ENCODE data around the gene MAGEA2B. TPM values are rescaled to one million over a fixed set of nuclear protein-coding genes. Genes with fewer than 3 reads are reported as not detected.
"Not testable (repeated sequence)": the region's sequence is repeated elsewhere in the genome, so short reads cannot be mapped to it uniquely, and the experiment has no call there.

MAGEA2B gene
- total RNA-seq, 2 experiments from 2014 or later, result not detected

DNA sequence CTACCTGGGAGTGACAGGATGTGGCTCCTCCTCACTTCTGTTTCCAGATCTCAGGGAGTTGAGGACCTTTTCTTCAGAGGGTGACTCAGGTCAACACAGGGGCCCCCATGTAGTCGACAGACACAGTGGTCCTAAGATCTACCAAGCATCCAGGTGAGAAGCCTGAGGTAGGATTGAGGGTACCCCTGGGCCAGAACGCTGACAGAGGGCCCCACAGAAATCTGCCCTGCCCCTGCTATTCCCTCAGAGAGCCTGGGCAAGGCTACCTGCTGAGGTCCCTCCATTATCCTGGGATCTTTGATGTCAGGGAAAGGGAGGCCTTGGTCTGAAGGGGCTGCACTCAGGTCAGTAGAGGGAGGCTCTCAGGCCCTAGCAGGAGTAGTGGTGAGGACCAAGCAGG is 20.7 kb downstream of the MAGEA2B start:
- Mint-ChIP-seq H3K36me3 (ENCODE audit: low read depth) (no peaks in the 10 kb centered on the region), H3K9me3 (no peaks in the 10 kb centered on the region), H3K27ac (no peak overlapping the region), H3K4me1 (peaks cover 2% of the 10 kb centered on the region), H3K4me3 (no peak overlapping the region), H3K27me3 (peaks cover 2% of the 10 kb centered on the region)
- CTCF ChIA-PET, result no interaction called here
- DNase-seq, result no peak
- POLR2A ChIA-PET, result no interaction called here

DNA sequence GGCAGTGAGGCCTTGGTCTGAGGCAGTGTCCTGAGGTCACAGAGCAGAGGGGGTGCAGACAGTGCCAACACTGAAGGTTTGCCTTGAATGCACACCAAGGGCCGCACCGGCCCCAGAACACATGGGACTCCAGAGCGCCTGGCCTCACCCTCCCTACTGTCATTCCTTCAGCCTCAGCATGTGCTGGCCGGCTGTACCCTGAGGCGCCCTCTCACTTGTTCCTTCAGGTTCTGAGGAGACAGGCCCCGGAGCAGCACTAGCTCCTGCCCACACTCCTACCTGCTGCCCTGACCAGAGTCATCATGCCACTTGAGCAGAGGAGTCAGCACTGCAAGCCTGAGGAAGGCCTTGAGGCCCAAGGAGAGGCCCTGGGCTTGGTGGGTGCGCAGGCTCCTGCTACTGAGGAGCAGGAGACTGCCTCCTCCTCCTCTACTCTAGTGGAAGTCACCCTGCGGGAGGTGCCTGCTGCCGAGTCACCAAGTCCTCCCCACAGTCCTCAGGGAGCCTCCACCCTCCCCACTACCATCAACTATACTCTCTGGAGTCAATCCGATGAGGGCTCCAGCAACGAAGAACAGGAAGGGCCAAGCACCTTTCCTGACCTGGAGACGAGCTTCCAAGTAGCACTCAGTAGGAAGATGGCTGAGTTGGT is 21.6 kb downstream of the MAGEA2B start:
- Mint-ChIP-seq H3K27ac (no peak overlapping the region), H3K4me1 (peaks cover 2% of the 10 kb centered on the region), H3K9me3 (no peaks in the 10 kb centered on the region), H3K36me3 (ENCODE audit: low read depth) (no peaks in the 10 kb centered on the region), H3K27me3 (no peaks in the 10 kb centered on the region), H3K4me3 (no peak overlapping the region)
- no peak for DNase-seq
- ChIA-PET CTCF (no interaction called here), POLR2A (no interaction called here)

- H3K27me3 Mint-ChIP-seq; CTCF ChIA-PET; DNase-seq; H3K36me3 Mint-ChIP-seq (ENCODE audit: low read depth); H3K27ac Mint-ChIP-seq; H3K4me3 Mint-ChIP-seq; H3K9me3 Mint-ChIP-seq; H3K4me1 Mint-ChIP-seq; POLR2A ChIA-PET: not testable (repeated sequence)
Observed at GRCh38 chrX:152736528-152736927, 22.1 kb downstream of the MAGEA2B start.

- DNase-seq, result no peak
- H3K27ac Mint-ChIP-seq, result no peak overlapping the region
- H3K9me3 Mint-ChIP-seq, result no peaks in the 10 kb centered on the region
- CTCF ChIA-PET, result no interaction called here
- no peaks in the 10 kb centered on the region for H3K27me3 Mint-ChIP-seq
- H3K4me1 Mint-ChIP-seq, result no peaks in the 10 kb centered on the region
- POLR2A ChIA-PET, result no interaction called here
- no peak overlapping the region for H3K4me3 Mint-ChIP-seq
- H3K36me3 Mint-ChIP-seq (ENCODE audit: low read depth), result no peaks in the 10 kb centered on the region
Observed at GRCh38 chrX:152738560-152738959, 24.1 kb downstream of the MAGEA2B start.

- DNase-seq; H3K4me1 Mint-ChIP-seq; H3K36me3 Mint-ChIP-seq (ENCODE audit: low read depth); H3K9me3 Mint-ChIP-seq; H3K27ac Mint-ChIP-seq; H3K27me3 Mint-ChIP-seq; H3K4me3 Mint-ChIP-seq; CTCF ChIA-PET; POLR2A ChIA-PET: not testable (repeated sequence)
Observed at GRCh38 chrX:152753686-152754650, 39.5 kb downstream of the MAGEA2B start, which contains the start of gene MAGEA2. TSS of gene MAGEA2 (minus strand) at chrX:152753842. CDS start at chrX:152751363, 2,479 bp downstream.

DNA sequence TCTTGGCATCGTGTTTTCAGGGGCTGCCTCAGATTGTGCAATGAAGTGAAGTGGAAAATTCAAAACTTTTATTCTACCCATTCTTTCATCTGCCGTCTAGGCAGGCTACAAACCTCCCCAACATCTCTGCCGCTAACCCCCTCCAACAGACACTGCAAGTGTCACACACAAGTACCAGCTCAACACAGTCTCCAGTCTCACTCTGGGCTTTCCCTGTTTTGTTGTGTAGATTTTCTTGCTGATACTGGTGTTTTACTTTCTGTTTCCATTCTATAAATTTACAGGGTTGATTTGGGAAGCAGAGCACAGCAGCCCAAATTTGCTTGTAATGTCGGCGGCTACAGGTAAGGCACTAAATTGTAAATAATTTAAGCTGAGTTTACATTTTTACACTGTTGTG is 40.4 kb downstream of the MAGEA2B start:
- H3K4me1 Mint-ChIP-seq; H3K36me3 Mint-ChIP-seq (ENCODE audit: low read depth); POLR2A ChIA-PET: not testable (repeated sequence)

DNA sequence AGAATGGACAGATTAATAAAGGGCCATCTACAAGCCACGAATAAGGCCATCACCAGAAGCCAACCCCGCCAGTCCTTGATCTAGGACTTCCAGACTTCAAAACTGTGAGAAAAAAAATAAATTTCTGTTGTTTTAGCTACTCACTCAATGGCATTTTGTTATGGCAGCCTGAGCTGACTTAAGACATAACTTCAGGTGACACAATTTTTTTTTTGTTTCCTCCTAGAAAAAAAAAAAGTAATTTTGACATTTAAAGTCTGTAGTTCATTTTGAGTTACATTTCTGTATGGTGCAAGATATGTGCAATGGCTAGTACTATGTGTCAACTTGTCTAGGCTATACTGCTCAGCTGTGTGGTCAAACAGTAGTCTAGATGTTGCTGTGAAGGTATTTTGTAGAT is 44.5 kb downstream of the MAGEA2B start, which contains the start of gene CSAG3:
Gene CSAG3, plus strand, starts transcription at position 301 of the 400 bp plus-strand sequence.
- H3K27ac Mint-ChIP-seq; H3K27me3 Mint-ChIP-seq; H3K4me3 Mint-ChIP-seq; H3K9me3 Mint-ChIP-seq; H3K4me1 Mint-ChIP-seq; H3K36me3 Mint-ChIP-seq (ENCODE audit: low read depth); POLR2A ChIA-PET; DNase-seq; CTCF ChIA-PET: not testable (repeated sequence)

More for the DNA sequence above, 40.4 kb downstream of the MAGEA2B start:
- H3K27me3 Mint-ChIP-seq, DNase-seq, H3K4me3 Mint-ChIP-seq, H3K27ac Mint-ChIP-seq, CTCF ChIA-PET, H3K9me3 Mint-ChIP-seq: not testable (repeated sequence)

- H3K4me1 Mint-ChIP-seq; H3K27me3 Mint-ChIP-seq; DNase-seq; CTCF ChIA-PET; H3K9me3 Mint-ChIP-seq; H3K4me3 Mint-ChIP-seq; H3K27ac Mint-ChIP-seq; POLR2A ChIA-PET; H3K36me3 Mint-ChIP-seq (ENCODE audit: low read depth): not testable (repeated sequence)
Observed at GRCh38 chrX:152759544-152759943, 45.1 kb downstream of the MAGEA2B start.

GRCh38 chrX:152761582-152761981 is 47.2 kb downstream of the MAGEA2B start:
- H3K4me3 Mint-ChIP-seq; H3K36me3 Mint-ChIP-seq (ENCODE audit: low read depth); POLR2A ChIA-PET; H3K27ac Mint-ChIP-seq; H3K4me1 Mint-ChIP-seq; CTCF ChIA-PET; H3K27me3 Mint-ChIP-seq; DNase-seq; H3K9me3 Mint-ChIP-seq: not testable (repeated sequence)

GRCh38 chrX:152766562-152766961 is 52.1 kb downstream of the MAGEA2B start:
- H3K27me3 Mint-ChIP-seq; POLR2A ChIA-PET; DNase-seq; H3K27ac Mint-ChIP-seq; H3K9me3 Mint-ChIP-seq; CTCF ChIA-PET; H3K4me1 Mint-ChIP-seq; H3K4me3 Mint-ChIP-seq; H3K36me3 Mint-ChIP-seq (ENCODE audit: low read depth): not testable (repeated sequence)

Other genes with a start within 250 kb of the MAGEA2B start
- gene GABRQ, start 76.7 kb upstream of the MAGEA2B start, total RNA-seq, result not detected
- gene MAGEA3, start 15.8 kb upstream of the MAGEA2B start, total RNA-seq, result not detected
- under 1 TPM in 1 of 2 experiments, not detected in 1; 0.35 TPM for gene CSAG2, start 5.4 kb upstream of the MAGEA2B start, total RNA-seq
- not detected for gene CSAG1, start 19.1 kb downstream of the MAGEA2B start, total RNA-seq
- gene MAGEA12, start 19.1 kb downstream of the MAGEA2B start, total RNA-seq, result not detected
- gene MAGEA2, start 39.2 kb downstream of the MAGEA2B start, total RNA-seq, result not detected
- under 1 TPM; 0.35 to 0.62 TPM for gene CSAG3, start 44.6 kb downstream of the MAGEA2B start, total RNA-seq
- gene MAGEA6, start 55.1 kb downstream of the MAGEA2B start, total RNA-seq, result not detected
- gene CETN2, start 116.1 kb downstream of the MAGEA2B start, total RNA-seq, result 10 to 100 TPM in 1 of 2 experiments, 1 to 10 TPM in 1; 9.7 to 12.5 TPM
- gene NSDHL, start 116.4 kb downstream of the MAGEA2B start, total RNA-seq, result 10 to 100 TPM; 13.9 TPM
- gene ZNF185, start 183.4 kb downstream of the MAGEA2B start, total RNA-seq, result 1 to 10 TPM; 1.0 to 1.6 TPM